Measurements from ENCODE around the gene ATP8A2. TPM values are rescaled to one million over a fixed set of nuclear protein-coding genes. Genes with fewer than 3 reads are reported as not detected.

The ATP8A2 gene
- total and polyA plus RNA-seq, 2 of the 8 experiments (the other 6 are each of a cell fraction or from before 2014, with no cell fraction given), result 2.4 to 8.3 TPM

DNA sequence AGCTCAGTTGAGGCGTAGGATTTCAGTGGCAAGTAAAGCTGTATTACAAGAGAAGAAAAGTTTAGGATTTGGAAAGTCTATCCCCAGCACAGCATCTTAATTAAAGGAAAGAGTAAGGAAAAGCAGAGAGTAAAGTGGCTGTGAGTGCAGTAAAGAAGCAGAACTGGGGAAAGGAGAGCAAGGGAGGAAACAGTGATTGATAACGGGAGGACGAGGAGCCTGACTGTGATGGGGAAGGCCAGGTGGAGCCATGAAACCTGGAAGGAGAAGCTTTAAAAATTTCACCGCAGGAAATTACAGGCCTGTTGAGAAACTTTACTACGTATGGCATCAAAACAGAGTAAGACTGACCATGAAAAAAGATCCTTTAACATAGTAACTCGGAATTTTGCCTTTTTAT lies 504.5 kb downstream of the ATP8A2 start (continued):
- no peak for TF ChIP-seq SP4 (IDR thresholded peaks at IDR 0.05; ENCODE audit: low read length)
- no peak for TF ChIP-seq KDM4A (IDR thresholded peaks at IDR 0.05; ENCODE audit: low read depth, low read length, severe bottlenecking)
- TF ChIP-seq SP2 (IDR thresholded peaks at IDR 0.05; ENCODE audit: low read length), result no peak
- TF ChIP-seq FOSL1 (IDR thresholded peaks at IDR 0.05; ENCODE audit: insufficient read depth, low read depth, low read length), result no peak
- TF ChIP-seq CTCF (IDR thresholded peaks at IDR 0.05; ENCODE audit: control extremely low read depth in 1 of 3, insufficient read depth in 1 of 3, low read depth in 1 of 3, low read length in 3 of 3), result no peak
- no peak for TF ChIP-seq EZH2 (IDR thresholded peaks at IDR 0.05; ENCODE audit: low read depth, low read length, severe bottlenecking)

Data from H1 (cell line).